SKM-1 (cell line): Measurements from ENCODE around the gene CLTRN.

Experiments used
- DNase-seq: peaks from one replicate; lab custom pipeline; 2025; ENCODE audit not compliant: unreplicated experiment; lab: John Stamatoyannopoulos, UW

Gene CLTRN

DNA sequence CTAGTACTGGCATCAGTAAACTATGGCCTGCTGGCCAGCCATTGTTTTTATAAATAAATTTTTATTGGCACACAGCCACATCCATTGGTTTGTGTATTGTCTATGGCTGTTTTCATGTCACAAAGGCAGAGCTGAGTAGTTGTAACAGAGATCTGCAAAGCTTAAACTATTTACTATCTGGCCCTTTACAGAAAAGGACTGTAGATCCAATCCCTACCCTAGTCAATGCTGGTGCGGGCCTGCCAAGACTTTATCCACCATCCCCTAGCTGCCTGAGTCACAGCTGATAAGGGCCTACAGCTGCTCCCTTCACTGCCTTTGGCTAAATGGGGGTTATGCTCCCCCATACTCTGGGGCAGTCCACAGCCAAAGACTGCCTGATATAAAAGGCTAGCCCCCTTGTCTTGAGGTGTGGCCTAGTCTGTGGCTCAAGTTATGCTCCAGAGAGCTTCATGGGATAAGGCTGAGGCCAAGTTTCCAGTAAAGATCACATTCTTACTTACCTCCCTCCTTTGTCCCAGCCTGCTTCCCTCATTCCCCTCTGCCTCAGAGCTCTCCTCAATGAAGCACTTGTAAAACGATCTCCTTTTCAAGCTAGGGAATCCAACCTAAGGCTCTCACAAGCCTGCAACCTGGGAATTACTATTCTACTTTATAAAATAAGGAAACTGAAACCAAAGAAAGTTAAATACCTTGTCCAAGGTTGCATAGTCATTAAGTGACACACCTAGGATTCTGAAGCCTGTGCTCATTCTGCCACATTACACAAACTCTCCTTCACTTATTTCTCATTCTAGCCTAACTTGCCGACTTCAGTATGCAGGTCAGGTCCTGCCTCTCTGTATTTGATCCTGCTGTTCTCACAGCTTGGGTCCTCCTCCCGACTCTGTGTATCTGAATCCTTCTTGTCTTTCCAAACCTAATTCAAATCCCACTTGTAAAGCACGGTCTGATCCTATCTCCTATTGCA, 84.5 kb downstream of the CLTRN start:
- DNase-seq = no peak
